ENCODE measurements around the gene CACNG8. TPM values are rescaled to one million over a fixed set of nuclear protein-coding genes. Genes with fewer than 3 reads are reported as not detected.

CACNG8 gene
- total RNA-seq, 1 experiment from 2014 or later = 17.7 TPM

GRCh38 chr19:54014920-54015560 lies 52.3 kb downstream of the CACNG8 start:
- POLR2A ChIA-PET = interaction anchor here (0.6 kb wide), 1 partner anchor 18 kb away, joined by 18 read pairs; no protein-coding TSS in a partner anchor
- peaks cover 10% of the 10 kb centered on the region for H3K4me1 ChIP-seq (ENCODE audit: control insufficient read depth, insufficient read depth, low read length)
- CTCF ChIA-PET = no interaction called here
- H3K27me3 ChIP-seq (ENCODE audit: control insufficient read depth, insufficient read depth, low read length) = no peaks in the 10 kb centered on the region
- H3K27ac ChIP-seq (ENCODE audit: low read length) = peak overlapping the region; percentile 82
- DNase-seq (ENCODE audit: low read depth, low spot score) (no peak), ATAC-seq (no peak)
- TF ChIP-seq CTCF (IDR thresholded peaks at IDR 0.05) = no peak
- no peak for TF ChIP-seq REST (IDR thresholded peaks at IDR 0.05; ENCODE audit: insufficient read depth in 1 of 2, low read depth in 2 of 2, low read length in 1 of 2)
- no peak for TF ChIP-seq POLR2AphosphoS5 (IDR thresholded peaks at IDR 0.05; ENCODE audit: low read depth, low read length)
- BruUV-seq (replicated peaks) = no TSS peak
- intact Hi-C loops (cut with micrococcal nuclease; ENCODE audit: unreplicated experiment) = no loop called here
- no peaks in the 10 kb centered on the region for H3K36me3 ChIP-seq (ENCODE audit: control insufficient read depth, insufficient read depth, low read length)
- in situ Hi-C loops (cut with HindIII; ENCODE audit: low pct_unique_long_range_greater_than_20kb, low sequenced_read_pairs) = no loop called here
- no peaks in the 10 kb centered on the region for H3K9me3 ChIP-seq (ENCODE audit: control insufficient read depth, insufficient read depth, low read depth, low read length)
- H3K4me3 ChIP-seq (ENCODE audit: low read depth in 2 of 2, low read length in 2 of 2) = no peak overlapping the region

DNA sequence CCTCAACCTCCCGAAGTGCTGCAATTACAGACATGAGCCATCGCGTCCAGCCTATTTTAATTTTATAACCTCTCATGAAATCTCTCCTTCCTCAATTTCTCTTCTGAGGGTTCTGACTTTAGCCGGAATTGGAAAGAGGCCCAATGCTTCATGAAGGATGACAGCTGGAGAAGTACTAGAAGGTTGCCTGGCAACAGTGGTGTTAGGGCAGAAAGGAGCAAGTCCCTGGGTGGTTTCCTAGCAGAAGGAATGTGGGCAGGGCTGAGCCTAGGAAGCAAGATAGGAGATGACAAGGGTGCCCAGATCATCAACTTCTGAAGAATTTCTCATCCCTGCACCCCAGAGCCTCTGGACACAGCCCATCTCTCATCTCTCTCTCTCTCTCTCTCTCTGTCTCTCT lies 54.5 kb downstream of the CACNG8 start:
- peak; percentile 36; the same call in 1 of the 2 replicates for ATAC-seq
- Histone ChIP-seq H3K4me3 (ENCODE audit: low read depth in 2 of 2, low read length in 2 of 2) (no peak overlapping the region), H3K27ac (ENCODE audit: low read length) (peak overlapping the region; percentile 96), H3K27me3 (ENCODE audit: control insufficient read depth, insufficient read depth, low read length) (no peaks in the 10 kb centered on the region), H3K9me3 (ENCODE audit: control insufficient read depth, insufficient read depth, low read depth, low read length) (no peaks in the 10 kb centered on the region), H3K4me1 (ENCODE audit: control insufficient read depth, insufficient read depth, low read length) (peaks cover 18% of the 10 kb centered on the region), H3K36me3 (ENCODE audit: control insufficient read depth, insufficient read depth, low read length) (no peaks in the 10 kb centered on the region)
- in situ Hi-C loops (cut with HindIII; ENCODE audit: low pct_unique_long_range_greater_than_20kb, low sequenced_read_pairs) (no loop called here), intact Hi-C loops (cut with micrococcal nuclease; ENCODE audit: unreplicated experiment) (no loop called here)
- DNase-seq (ENCODE audit: low read depth, low spot score) = no peak
- BruUV-seq (replicated peaks) = no TSS peak
- POLR2A ChIA-PET = interaction anchor here (0.6 to 1.1 kb wide), 3 partner anchors 11 to 150 kb away, joined by 3 read pairs; partner anchors contain the start of gene MYADM
- CTCF ChIA-PET = interaction anchor here (0.7 kb wide), 1 partner anchor 13 kb away, joined by 5 read pairs; no protein-coding TSS in a partner anchor
- TF ChIP-seq POLR2AphosphoS5 (IDR thresholded peaks at IDR 0.05; ENCODE audit: low read depth, low read length) = no peak
- TF ChIP-seq CTCF (IDR thresholded peaks at IDR 0.05) = no peak
- TF ChIP-seq TCF7L2 (IDR thresholded peaks at IDR 0.05; ENCODE audit: low read depth, low read length) = no peak
- no peak for TF ChIP-seq SIN3A (IDR thresholded peaks at IDR 0.05; ENCODE audit: borderline replicate concordance, insufficient read depth, low read depth, low read length)
- no peak for TF ChIP-seq REST (IDR thresholded peaks at IDR 0.05; ENCODE audit: insufficient read depth in 1 of 2, low read depth in 2 of 2, low read length in 1 of 2)

Measured in Panc1 (cell line).